Inferior parietal cortex (tissue), 1 donor: ENCODE results near the gene GATA5.
"Not testable (repeated sequence)": the region's sequence is repeated elsewhere in the genome, so short reads cannot be mapped to it uniquely, and the experiment has no call there.

Experiments used
- DNase-seq: peaks from one replicate; pipeline ENCODE4 v3.0.0-alpha.2; 2016; ENCODE audit errors: extremely low spot score

The GATA5 gene

GRCh38 chr20:62505337-62506045, 29.7 kb upstream of the GATA5 start:
- DNase-seq = no peak

- no peak for DNase-seq
These were observed 28.5 kb upstream of the GATA5 start for GRCh38 chr20:62504323-62504722.

GRCh38 chr20:62503401-62504178, 27.8 kb upstream of the GATA5 start:
- DNase-seq = no peak

GRCh38 chr20:62502496-62503095, 26.8 kb upstream of the GATA5 start:
- DNase-seq = no peak

- DNase-seq = no peak
These were observed 26.2 kb upstream of the GATA5 start for GRCh38 chr20:62501801-62502495.

- peak; percentile 57 for DNase-seq
These were observed 24.6 kb upstream of the GATA5 start for GRCh38 chr20:62500237-62500864.

GRCh38 chr20:62499758-62500236, 24.0 kb upstream of the GATA5 start:
- no peak for DNase-seq

GRCh38 chr20:62498874-62499273, 23.1 kb upstream of the GATA5 start:
- no peak for DNase-seq

GRCh38 chr20:62496568-62497218, 20.9 kb upstream of the GATA5 start:
- DNase-seq = no peak

- no peak for DNase-seq
These were observed 20.2 kb upstream of the GATA5 start for GRCh38 chr20:62495749-62496567.

- DNase-seq = no peak
These were observed 19.4 kb upstream of the GATA5 start for GRCh38 chr20:62494980-62495748.

GRCh38 chr20:62494537-62494936, 18.7 kb upstream of the GATA5 start:
- no peak for DNase-seq

GRCh38 chr20:62493886-62494285, 18.1 kb upstream of the GATA5 start:
- DNase-seq = no peak

GRCh38 chr20:62493253-62493885, 17.6 kb upstream of the GATA5 start:
- no peak for DNase-seq

- no peak for DNase-seq
These were observed 16.9 kb upstream of the GATA5 start for GRCh38 chr20:62492711-62493110.

GRCh38 chr20:62490783-62491182, 15.0 kb upstream of the GATA5 start:
- not testable (repeated sequence) for DNase-seq

GRCh38 chr20:62489932-62490263, 14.1 kb upstream of the GATA5 start:
- DNase-seq = no peak

- no peak for DNase-seq
These were observed 13.6 kb upstream of the GATA5 start for GRCh38 chr20:62489186-62489931.
